Astrocyte (in vitro differentiated cells and primary cell): ENCODE results near the gene TNFRSF4. TPM values are rescaled to one million over a fixed set of nuclear protein-coding genes. Genes with fewer than 3 reads are reported as not detected.
A peak's percentile ranks its signal among the peaks of the same experiment; 100 is the strongest.

Source experiments
- DNase-seq: peaks from one replicate; pipeline ENCODE4 v3.0.0-alpha.2; 2010; ENCODE audit warnings: low read depth
- FAIRE-seq: peaks from 2 replicates; lab custom pipeline; 2011; peaks lifted over from hg19 to GRCh38; lab: Jason Lieb, UNC
- H2AFZ ChIP-seq: 2 replicates; pipeline ENCODE4 v1.6.0; 2012; ENCODE audit warnings: low read depth, low read length, inconsistent platforms
- H3K27ac ChIP-seq: 2 replicates; pipeline ENCODE4 v1.5.1; 2011; ENCODE audit warnings: low read depth, low read length, inconsistent platforms
- H3K27me3 ChIP-seq: 2 replicates; pipeline ENCODE4 v1.6.0; 2011; ENCODE audit warnings: low read length, inconsistent platforms; ENCODE audit not compliant: insufficient read depth
- H3K36me3 ChIP-seq: 2 replicates; pipeline ENCODE4 v1.5.1; 2011; ENCODE audit warnings: low read length, inconsistent platforms; ENCODE audit not compliant: insufficient read depth
- H3K4me1 ChIP-seq: 2 replicates; pipeline ENCODE4 v1.5.1; 2011; ENCODE audit warnings: low read length, inconsistent platforms; ENCODE audit not compliant: insufficient read depth
- H3K4me2 ChIP-seq: 2 replicates; pipeline ENCODE4 v1.6.0; 2012; ENCODE audit warnings: low read length, inconsistent platforms
- H3K4me3 ChIP-seq: 2 replicates; pipeline ENCODE4 v1.5.1; 2011; ENCODE audit warnings: low read depth, mild to moderate bottlenecking, low read length, inconsistent platforms; ENCODE audit not compliant: insufficient read depth
- H3K79me2 ChIP-seq: 2 replicates; pipeline ENCODE4 v1.6.0; 2012; ENCODE audit warnings: mild to moderate bottlenecking, low read length, inconsistent platforms; ENCODE audit not compliant: insufficient read depth
- H3K9ac ChIP-seq: 2 replicates; pipeline ENCODE4 v1.6.0; 2012; ENCODE audit warnings: mild to moderate bottlenecking, low read length, inconsistent platforms
- H3K9me3 ChIP-seq: 2 replicates; pipeline ENCODE4 v1.5.1; 2012; ENCODE audit warnings: low read depth, mild to moderate bottlenecking, low read length, inconsistent platforms; ENCODE audit not compliant: insufficient read depth
- H4K20me1 ChIP-seq: 2 replicates; pipeline ENCODE4 v1.6.0; 2012; ENCODE audit warnings: low read length, inconsistent platforms; ENCODE audit not compliant: insufficient read depth
- H3K27ac Mint-ChIP-seq: one replicate; pipeline ENCODE4 v1.8.0; 2021; ENCODE audit warnings: mild to moderate bottlenecking, mixed read lengths; ENCODE audit not compliant: unreplicated experiment
- H3K27me3 Mint-ChIP-seq: one replicate; pipeline ENCODE4 v1.8.0; 2021; ENCODE audit warnings: low read depth, mixed read lengths; ENCODE audit not compliant: unreplicated experiment
- H3K36me3 Mint-ChIP-seq: one replicate; pipeline ENCODE4 v1.8.0; 2021; ENCODE audit warnings: low read depth, mixed read lengths; ENCODE audit not compliant: unreplicated experiment
- H3K4me1 Mint-ChIP-seq: one replicate; pipeline ENCODE4 v1.8.0; 2021; ENCODE audit warnings: low read depth, mixed read lengths; ENCODE audit not compliant: unreplicated experiment
- H3K4me3 Mint-ChIP-seq: one replicate; pipeline ENCODE4 v1.8.0; 2021; ENCODE audit warnings: mild to moderate bottlenecking, moderate library complexity, mixed read lengths; ENCODE audit not compliant: unreplicated experiment
- H3K9me3 Mint-ChIP-seq: one replicate; pipeline ENCODE4 v1.8.0; 2021; ENCODE audit warnings: mild to moderate bottlenecking, mixed read lengths; ENCODE audit not compliant: unreplicated experiment
- CTCF ChIP-seq: IDR thresholded peaks from 2 replicates; pipeline ENCODE4 v1.5.1; 2011; ENCODE audit warnings: low read depth, mild to moderate bottlenecking, inconsistent platforms, low read length, moderate library complexity; ENCODE audit not compliant: insufficient read depth
- EZH2 ChIP-seq: IDR thresholded peaks from 2 replicates; pipeline ENCODE4 v1.6.1; 2012; ENCODE audit warnings: mild to moderate bottlenecking, low read length, inconsistent platforms; ENCODE audit not compliant: insufficient read depth
- total RNA-seq: library from RNA; stranded (reverse); gene quantifications from 2 replicates; pipeline ENCODE4 v1.2.1, GENCODE V29; 2021

The TNFRSF4 gene
- total RNA-seq, 1 donor from 2014 or later: 0.41 TPM

- no peak overlapping the region for H3K27ac ChIP-seq
- no peak overlapping the region for H3K9ac ChIP-seq
- peaks cover 66% of the 10 kb centered on the region for H4K20me1 ChIP-seq
- no peak for TF ChIP-seq CTCF
- Mint-ChIP-seq H3K27ac (peak overlapping the region; percentile 50), H3K4me3 (peak overlapping the region; percentile 68), H3K9me3 (peaks cover 2% of the 10 kb centered on the region), H3K36me3 (peaks cover 13% of the 10 kb centered on the region), H3K27me3 (no peaks in the 10 kb centered on the region), H3K4me1 (peaks cover 13% of the 10 kb centered on the region)
- H3K36me3 ChIP-seq: no peaks in the 10 kb centered on the region
- peak overlapping the region; percentile 96 for H3K4me2 ChIP-seq
- H2AFZ ChIP-seq: no peak overlapping the region
- peaks cover 14% of the 10 kb centered on the region for H3K4me1 ChIP-seq
- peaks cover 93% of the 10 kb centered on the region for H3K79me2 ChIP-seq
- DNase-seq (no peak), FAIRE-seq (no peak)
- no peaks in the 10 kb centered on the region for H3K27me3 ChIP-seq
- peaks cover 9% of the 10 kb centered on the region for H3K9me3 ChIP-seq
- H3K4me3 ChIP-seq: no peak overlapping the region
Observed at GRCh38 chr1:1229770-1230169, 15.8 kb upstream of the TNFRSF4 start.

- Histone ChIP-seq H3K27ac (no peak overlapping the region), H3K9ac (no peak overlapping the region), H3K4me2 (no peak overlapping the region), H3K79me2 (peaks cover 92% of the 10 kb centered on the region), H4K20me1 (peaks cover 64% of the 10 kb centered on the region), H2AFZ (no peak overlapping the region), H3K36me3 (no peaks in the 10 kb centered on the region), H3K4me1 (peaks cover 14% of the 10 kb centered on the region), H3K4me3 (no peak overlapping the region), H3K9me3 (peaks cover 9% of the 10 kb centered on the region), H3K27me3 (no peaks in the 10 kb centered on the region)
- FAIRE-seq (no peak), DNase-seq (no peak)
- Mint-ChIP-seq H3K9me3 (no peaks in the 10 kb centered on the region), H3K27ac (no peak overlapping the region), H3K27me3 (no peaks in the 10 kb centered on the region), H3K4me3 (no peak overlapping the region), H3K36me3 (peaks cover 13% of the 10 kb centered on the region), H3K4me1 (peaks cover 10% of the 10 kb centered on the region)
- TF ChIP-seq CTCF (no peak), EZH2 (no peak)
Observed at GRCh38 chr1:1228596-1229321, 14.8 kb upstream of the TNFRSF4 start.

- H3K79me2 ChIP-seq: peaks cover 87% of the 10 kb centered on the region
Observed at GRCh38 chr1:1228187-1228586, 14.2 kb upstream of the TNFRSF4 start.

More at GRCh38 chr1:1228187-1228586, 14.2 kb upstream of the TNFRSF4 start:
- Histone ChIP-seq H3K9me3 (peaks cover 7% of the 10 kb centered on the region), H3K27ac (no peak overlapping the region), H3K4me1 (peaks cover 14% of the 10 kb centered on the region), H2AFZ (no peak overlapping the region), H3K4me3 (no peak overlapping the region), H3K27me3 (no peaks in the 10 kb centered on the region), H4K20me1 (peaks cover 63% of the 10 kb centered on the region), H3K4me2 (no peak overlapping the region), H3K9ac (no peak overlapping the region), H3K36me3 (no peaks in the 10 kb centered on the region)
- DNase-seq (no peak), FAIRE-seq (no peak)
- peaks cover 15% of the 10 kb centered on the region for H3K36me3 Mint-ChIP-seq
- H3K27ac Mint-ChIP-seq: no peak overlapping the region
- H3K4me1 Mint-ChIP-seq: peaks cover 7% of the 10 kb centered on the region
- no peaks in the 10 kb centered on the region for H3K27me3 Mint-ChIP-seq
- H3K9me3 Mint-ChIP-seq: no peaks in the 10 kb centered on the region
- H3K4me3 Mint-ChIP-seq: no peak overlapping the region
- no peak for TF ChIP-seq CTCF
- TF ChIP-seq EZH2: no peak
